Superior temporal gyrus (tissue), 1 donor: ENCODE results near the gene TBC1D13.
"Not testable (repeated sequence)": the region's sequence is repeated elsewhere in the genome, so short reads cannot be mapped to it uniquely, and the experiment has no call there.

Source experiments
- DNase-seq: peaks from one replicate; pipeline ENCODE4 v3.0.0-alpha.2; 2016; ENCODE audit errors: extremely low spot score

Gene TBC1D13

DNA sequence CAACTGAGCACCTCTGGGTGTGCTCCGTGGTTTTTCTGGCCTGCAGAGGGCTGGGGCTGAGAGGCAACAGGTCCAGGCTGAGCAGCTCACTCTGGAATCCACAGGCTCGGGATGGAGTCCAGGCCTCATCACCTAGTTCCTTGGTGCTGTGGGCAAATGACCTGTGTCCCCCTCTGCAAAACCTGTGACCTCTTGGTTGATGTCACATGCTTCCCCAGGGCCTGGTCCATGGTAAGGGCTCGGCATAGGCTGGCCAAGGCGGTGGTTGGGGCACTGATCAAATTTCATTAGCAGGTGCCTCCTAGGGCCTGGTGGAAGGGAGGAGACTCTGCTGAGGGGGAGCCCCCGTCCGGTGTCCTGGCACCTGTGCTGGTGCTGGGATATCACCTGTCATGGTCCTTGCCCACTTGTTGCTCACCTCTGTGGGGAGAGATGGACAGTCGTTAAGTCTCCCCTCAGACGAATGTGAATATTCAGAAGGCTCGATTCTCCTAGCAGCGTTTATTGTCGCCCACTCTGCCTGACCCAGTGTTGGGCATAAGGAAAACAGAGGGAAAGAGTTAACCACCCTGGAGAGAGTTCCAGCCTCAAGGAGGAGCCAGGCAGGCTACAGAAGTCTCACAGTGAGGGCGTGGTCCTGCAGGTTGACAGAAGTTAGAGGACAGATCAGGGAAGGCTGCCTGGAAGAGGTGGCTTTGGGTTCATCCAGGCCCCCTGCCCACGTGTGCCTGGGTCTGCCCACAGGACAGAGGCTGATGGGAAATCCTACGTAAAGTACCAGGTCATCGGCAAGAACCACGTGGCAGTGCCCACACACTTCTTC is 34.7 kb downstream of the TBC1D13 start:
- DNase-seq = no peak

GRCh38 chr9:128822407-128823042 is 35.5 kb downstream of the TBC1D13 start:
- DNase-seq = no peak

GRCh38 chr9:128823362-128823902 is 36.4 kb downstream of the TBC1D13 start:
- no peak for DNase-seq

- DNase-seq = no peak
Observed at GRCh38 chr9:128823903-128824406, 36.9 kb downstream of the TBC1D13 start.

DNA sequence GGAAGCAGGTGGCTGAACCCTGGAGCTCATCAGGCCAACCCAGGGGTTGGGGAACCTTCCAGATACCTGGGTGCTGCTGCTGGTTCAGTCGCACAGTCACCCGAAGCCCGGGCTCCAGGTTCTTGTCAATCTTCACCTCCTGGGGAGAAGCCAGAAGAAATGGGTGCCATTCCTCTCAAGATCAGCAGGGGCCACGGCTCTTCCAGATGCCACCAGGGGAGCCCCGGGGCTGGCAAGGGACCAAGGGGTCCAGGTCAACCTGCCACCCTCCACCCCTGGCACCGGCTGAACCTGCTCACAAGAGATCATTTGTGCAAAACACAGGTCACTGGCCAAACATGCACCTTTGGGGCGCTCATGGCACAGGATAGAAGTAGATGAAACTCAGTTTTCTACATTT is 37.9 kb downstream of the TBC1D13 start:
- DNase-seq = no peak

DNA sequence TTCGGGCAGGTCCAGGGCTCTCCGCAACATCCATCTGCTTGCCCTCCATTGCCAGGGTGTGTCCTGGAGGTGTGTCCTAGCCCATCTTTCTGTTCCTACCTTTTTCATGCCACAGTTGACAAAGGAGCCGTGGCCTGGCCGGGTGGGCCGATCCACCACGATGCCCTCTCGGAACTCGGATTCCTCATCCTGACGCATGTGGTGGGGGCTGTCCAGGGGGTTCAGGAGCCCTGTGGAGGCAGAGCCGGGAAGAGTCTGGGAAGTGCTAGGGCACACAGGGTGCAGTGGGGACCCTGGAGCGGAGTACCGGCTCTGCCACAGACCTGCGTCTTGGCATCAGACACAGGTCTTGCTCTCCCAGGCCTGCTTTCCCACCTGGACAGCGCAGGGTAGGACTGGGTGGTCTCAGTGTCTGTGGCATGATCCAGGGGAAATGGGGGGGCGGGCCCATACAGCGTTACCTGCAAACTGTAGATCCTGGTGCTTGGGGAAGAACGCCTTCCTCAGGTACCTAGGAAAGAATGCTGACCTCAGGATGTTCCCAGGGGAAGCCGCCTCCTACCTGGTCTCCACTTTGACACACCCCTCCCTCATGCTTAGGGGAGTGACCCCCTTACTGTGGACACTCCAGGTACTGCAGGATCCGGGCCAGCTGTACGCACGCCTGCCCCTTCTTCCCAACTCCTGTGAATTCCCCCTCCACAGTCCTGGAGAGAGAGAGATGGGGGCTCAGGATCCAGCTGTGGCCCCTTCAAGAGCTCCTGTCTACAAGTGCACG is 39.1 kb downstream of the TBC1D13 start:
- no peak for DNase-seq

- no peak for DNase-seq
Observed at GRCh38 chr9:128828267-128828666, 41.2 kb downstream of the TBC1D13 start.

- DNase-seq = no peak
Observed at GRCh38 chr9:128828719-128829452, 41.8 kb downstream of the TBC1D13 start.

DNA sequence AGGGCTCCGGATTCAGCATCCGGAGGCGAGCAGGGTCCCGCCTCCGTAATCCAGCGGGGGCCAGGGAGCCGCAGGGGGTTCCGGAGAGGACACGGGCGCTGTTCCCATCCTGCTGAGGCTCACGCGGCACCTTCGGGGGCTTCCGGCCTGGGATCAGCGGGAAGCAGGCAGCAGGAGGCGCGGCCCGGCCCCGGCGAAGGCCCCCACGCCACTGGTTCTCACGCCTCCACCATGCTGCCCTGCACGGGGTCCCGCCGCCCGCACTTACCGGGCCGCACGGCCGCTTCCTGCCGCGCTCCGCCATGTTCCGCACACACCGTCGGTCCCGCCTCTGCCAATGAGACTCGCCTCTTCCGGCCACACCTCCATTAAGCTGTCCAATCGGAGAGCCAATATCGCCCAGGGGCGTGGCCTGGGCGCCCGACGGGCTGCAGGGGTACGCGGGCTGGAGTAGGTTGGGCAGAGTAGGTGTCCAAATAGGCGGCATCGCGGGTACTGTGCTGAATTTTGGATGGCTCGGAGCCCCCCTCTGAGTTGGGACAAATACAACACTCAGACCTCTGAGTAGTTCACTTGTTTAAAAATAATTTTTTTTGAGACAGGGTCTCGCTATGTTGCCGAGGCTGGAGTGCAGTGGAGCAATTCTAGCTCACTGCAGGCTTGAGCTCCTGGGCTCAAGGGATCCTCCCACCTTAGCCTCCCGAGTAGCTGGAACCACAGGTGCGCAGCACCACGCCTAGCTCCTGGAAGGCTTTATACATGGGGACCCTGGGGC is 42.6 kb downstream of the TBC1D13 start, which contains the start of gene SPOUT1:
Gene SPOUT1 (minus strand): TSS at position 318 of the 775 bp plus-strand sequence. CDS start 14 bp downstream, at position 304.
- DNase-seq = peak; percentile 98

DNA sequence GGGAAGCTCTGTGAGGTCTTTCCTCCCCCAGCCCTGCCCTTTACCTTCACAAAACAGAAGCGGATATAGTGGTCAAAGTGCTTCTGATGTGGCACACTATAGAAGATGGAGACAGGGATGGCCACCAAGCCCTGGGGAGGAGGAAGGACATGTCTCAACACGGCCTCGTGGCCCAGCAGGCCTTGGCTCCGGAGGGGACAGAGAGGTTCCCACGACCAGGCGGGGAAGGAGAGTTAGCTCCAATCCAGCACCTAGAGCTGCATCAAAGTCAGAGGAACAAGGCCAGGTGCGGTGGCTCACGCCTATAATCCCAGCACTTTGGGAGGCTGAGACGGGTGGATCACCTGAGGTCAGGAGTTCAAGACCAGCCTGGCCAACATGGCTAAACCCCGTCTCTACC is 46.6 kb downstream of the TBC1D13 start:
- no peak for DNase-seq

DNA sequence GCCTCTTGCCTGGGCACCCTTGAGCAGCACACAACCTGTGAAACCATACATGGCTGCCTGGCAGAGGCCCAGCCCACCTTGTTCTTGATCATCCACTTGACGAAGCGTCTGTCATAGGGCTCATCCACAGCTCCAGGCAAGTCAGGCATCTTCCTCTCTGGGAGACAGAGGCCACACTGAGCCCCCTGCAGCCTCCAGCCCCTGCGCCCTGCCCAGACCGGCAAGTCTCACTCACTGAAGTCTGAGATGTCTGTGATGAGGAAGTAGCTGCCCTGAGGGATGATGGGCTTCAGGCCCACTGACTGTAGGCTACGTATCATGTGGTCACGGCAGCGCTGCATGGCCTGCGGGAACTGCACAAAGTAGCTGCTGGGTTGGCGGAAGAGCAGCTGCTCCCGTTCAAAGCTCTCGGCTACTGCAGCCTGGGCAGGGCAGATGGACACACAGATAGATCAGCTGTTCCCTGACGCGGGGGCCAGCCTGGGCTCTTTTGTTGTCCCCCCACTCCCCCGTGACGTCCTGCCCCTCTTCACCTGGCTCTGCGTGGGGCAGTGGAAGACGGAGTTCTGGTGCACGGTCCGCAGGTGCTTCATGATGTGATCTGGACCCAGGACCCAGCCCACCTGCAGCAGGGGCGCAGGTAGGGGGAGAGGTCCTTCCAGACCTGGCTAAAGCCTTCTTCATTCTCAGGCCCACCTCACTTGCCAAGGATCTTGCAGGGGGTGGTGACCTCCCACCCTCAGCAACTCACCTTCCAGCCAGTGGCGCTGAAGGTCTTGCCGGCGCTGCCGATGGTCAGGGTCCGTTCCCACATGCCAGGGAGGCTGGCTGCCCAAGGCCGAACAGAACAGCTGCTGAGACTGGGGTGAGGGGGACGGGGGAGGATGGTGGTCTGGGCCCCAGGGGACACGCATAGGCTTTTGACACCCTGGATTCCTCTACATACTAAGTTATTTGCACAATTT is 48.5 kb downstream of the TBC1D13 start:
- no peak for DNase-seq

- no peak for DNase-seq
Observed at GRCh38 chr9:128836509-128837145, 49.6 kb downstream of the TBC1D13 start.

DNA sequence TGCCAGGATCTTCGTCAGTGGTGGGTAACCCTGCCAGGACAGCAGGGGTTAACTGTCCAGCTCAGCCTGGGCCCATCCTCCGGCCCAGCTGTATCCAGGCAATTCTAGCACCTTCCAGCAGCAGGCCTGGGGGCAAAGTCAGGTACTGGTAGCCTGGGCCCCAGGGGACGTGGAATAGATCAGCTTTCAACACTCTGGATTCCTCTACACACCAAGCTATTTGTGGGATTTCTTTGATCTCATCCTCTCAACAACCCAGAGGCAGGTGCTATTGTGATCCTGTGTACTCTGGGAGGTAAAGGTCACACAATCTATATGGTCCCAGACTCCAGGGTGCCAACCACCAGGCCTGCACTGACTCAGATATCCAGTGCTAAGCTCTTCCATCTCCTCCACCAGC is 51.3 kb downstream of the TBC1D13 start:
- no peak for DNase-seq

DNA sequence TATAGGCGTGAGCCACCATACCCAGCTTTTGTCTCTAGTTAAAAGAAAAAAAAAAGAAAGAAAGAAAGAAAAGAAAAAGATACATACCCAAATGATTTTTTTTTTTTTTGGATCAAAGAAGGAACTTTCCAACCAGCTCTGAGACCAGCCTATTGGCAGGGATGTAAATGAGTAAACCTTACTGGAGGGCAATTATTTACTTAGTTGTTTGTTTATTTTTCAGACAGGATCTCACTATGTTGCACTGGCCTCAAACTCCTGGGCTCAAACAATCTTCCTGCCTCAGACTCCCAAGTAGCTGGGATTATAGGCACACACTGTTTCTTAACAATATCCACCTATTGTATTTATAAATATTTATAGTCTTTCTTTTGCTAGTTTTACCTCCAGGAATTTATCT is 53.5 kb downstream of the TBC1D13 start:
- no peak for DNase-seq

- DNase-seq = no peak
Observed at GRCh38 chr9:128841694-128842492, 54.8 kb downstream of the TBC1D13 start.

- not testable (repeated sequence) for DNase-seq
Observed at GRCh38 chr9:128843171-128843570, 56.1 kb downstream of the TBC1D13 start.

DNA sequence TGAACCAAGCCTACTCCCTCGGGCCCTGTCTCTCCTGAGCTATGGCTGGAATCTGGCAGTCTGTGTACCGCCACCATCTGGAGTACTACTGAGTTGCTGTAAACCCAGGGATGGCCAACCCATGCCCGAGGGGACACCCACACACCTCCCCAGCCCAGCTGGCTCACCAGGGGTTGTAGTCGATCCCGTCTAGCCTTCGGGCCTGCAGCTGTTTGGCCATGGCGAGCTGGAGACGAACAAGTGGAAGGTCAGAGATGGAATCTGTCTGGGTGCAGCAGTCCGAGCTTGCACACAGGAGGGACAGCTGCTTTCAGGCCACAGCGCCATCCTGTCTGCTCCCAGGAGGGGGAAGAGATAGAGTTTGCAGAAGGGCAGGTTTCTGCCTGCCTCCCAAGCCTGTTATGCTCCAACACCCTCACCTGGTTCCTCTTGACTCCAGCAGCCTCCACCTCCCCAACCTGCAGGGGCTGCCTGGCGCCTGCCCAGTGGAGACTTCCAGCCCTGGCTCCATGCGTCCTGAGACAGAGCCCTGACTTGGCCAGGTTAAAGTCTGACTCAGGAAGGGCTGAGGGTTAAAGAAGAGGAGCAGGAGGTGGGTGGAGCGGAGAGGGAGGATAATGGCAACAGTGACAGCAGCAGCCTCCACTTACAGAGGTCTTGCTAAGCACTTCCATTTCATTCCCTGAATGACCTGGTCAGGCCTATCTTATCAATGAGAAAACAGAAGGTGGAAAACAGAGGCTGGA is 58.3 kb downstream of the TBC1D13 start:
- DNase-seq = no peak
